Stimulated activated CD4-positive, alpha-beta T cell treated with anti-CD3 and anti-CD28 coated beads, TNF-alpha, amount 100 ng/mL, for 24 hours (primary cell): ENCODE data around the gene SEC23A.
"Not testable (repeated sequence)": the region's sequence is repeated elsewhere in the genome, so short reads cannot be mapped to it uniquely, and the experiment has no call there.

Source experiments
- DNase-seq, 3 experiments: peaks; one replicate each; pipeline ENCODE4 v3.0.0-alpha.2; 2020; ENCODE audit warnings: low read depth in 3 of 3

The SEC23A gene

DNA sequence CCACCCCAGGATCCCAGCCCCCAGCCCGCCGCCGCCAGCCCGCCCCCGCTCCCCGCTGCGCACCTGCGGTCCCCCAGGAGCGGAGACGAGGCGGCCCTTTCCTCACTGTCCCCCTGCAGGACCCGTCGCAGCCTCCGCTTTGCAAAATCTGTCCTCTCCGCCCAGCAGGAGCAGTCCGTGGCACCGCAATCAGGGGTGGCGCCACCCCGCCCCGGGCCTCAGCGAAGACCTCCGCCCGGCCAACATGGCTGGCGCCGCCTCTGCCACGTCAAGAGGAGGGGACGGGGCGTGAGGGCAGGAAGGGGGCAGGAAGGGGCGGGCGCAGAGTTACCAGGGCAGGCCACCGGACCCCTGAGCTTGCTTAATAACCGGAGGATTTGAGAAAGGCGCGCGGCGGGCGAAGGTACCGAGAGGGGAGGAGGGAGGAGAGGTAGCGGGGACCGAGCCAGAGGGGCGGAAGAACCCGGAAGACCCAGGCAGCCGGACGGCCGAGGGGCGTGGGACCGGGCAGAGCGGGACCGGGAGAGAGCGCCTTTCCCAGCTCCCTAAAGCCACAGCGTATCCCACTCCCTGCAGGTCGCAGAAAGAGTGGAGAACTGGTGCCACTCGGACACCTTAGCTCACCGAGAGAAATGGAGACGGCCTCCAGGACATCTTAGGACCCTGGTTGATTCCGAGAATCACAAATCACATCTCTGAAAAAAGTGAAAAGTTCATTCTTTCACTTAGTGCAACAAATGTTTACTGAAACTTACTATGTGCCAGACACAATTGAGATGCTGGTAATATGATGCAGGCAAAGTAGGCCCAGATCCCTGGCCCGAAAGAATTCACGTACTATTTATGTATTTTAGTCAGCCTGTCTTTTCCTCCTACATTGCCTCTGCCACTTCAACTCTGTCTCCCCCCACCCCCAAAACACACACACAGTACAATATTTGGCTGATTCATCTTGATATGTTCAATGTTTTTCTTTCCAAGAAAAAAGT lies at the start of gene SEC23A:
TSS of gene SEC23A (minus strand) at position 267 of the 989 bp plus-strand sequence. CDS start 7,117 bp downstream, outside the sequence.
- peak; percentile 66 to 86 (median 70) for DNase-seq

DNA sequence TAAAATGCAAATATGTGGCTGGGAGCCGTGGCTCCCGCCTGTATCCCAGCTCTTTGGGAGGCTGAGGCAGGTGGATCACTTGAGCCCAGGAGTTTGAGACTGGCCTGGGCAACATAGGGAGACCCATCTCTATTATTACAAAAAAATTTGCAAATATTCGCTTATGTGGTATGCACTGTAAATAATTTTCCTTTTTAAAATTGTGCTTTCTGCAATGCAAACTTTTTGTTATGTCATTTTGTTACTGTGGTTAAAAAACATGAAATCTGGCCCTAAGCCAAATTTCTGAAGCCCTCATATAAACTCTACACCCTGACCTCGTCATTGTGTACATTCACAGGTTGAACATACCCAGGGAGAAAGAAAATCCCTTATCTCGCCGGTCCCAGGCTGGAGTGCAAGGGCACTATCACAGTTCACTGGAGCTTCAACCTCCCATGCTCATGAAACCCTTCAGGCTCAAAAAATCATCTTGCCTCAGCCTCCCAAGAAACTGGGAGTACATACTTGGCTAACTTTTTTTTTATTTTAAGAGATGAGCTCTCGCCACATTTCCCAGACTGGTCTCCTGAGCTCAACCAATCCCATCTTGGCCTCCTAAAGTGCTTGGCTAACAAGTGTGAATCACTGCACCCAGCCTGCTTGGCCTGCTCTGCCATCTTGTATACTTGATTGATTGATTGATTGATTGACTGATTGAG lies 42.4 kb upstream of the SEC23A start:
- no peak for DNase-seq

DNA sequence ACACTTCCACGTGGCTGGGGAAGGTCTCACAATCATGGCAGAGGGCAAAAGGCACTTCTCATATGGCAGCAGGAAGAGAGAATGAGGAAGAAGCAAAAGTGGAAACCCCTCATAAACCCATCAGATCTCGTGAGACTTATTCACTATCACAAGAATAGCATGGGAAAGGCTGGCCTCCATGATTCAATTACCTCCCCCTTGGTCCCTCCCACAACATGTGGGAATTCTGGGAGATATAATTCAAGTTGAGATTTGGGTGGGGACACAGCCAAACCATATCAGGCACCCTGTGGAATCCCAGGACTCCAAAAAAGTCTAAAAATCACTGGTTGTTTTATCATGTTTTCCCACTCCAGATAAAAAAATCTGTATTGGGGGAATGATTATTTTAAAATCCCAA lies 40.2 kb upstream of the SEC23A start:
- not testable (repeated sequence) for DNase-seq

DNA sequence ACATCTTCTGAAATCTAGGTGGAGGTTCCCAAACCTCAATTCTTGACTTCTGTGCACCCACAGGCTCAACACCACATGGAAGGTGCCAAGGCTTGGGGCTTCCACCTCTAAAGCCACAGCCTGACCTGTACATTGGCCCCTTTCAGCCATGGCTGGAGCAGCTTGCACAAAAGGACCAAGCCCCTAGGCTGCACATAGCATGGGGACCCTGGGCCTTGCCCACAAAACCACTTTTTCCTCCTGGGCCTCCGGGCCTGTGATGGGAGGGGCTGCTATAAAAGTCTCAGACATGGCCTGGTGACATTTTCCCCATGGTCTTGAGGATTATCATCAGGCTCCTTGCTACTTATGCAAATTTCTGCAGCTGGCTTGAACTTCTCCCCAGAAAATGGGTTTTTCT lies 38.6 kb upstream of the SEC23A start:
- DNase-seq, result not testable (repeated sequence)

DNA sequence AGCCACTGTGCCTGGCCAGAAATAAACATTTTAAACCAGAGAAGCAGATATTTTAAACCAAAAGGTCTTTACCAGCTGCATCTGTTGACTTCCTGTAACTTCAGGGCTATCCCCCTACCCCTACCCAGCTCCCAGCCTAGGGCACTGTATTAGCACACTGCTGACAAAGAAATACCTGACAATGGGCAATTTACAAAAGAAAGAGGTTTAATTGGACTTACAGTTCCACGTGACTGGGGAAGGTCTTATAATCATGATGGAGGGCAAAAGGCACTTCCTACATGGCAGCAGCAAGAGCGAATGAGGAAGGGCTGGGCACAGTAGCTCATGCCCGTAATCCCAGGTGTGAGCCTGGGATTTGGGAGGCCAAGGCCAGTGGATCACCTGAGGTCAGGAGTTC lies 37.1 kb upstream of the SEC23A start:
- DNase-seq, result no peak

DNA sequence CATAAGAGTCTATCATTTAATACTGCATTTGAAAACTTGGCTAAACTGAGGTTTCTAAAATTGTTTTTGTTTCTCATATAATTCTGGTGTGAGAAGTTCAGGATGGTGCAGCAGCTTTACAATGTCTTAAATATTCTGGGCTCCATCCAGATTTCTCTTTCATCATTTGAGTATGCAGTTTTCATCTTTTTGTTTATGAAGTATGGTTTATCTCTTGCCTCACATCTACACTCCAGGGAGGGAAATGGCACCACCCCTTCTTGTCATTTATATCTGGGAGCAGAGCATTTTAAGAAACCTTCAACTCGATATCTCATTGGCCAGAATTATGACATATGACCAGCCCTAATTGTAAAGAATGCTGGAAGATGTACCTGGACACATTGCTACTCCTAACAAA lies 35.4 kb upstream of the SEC23A start:
- no peak for DNase-seq

DNA sequence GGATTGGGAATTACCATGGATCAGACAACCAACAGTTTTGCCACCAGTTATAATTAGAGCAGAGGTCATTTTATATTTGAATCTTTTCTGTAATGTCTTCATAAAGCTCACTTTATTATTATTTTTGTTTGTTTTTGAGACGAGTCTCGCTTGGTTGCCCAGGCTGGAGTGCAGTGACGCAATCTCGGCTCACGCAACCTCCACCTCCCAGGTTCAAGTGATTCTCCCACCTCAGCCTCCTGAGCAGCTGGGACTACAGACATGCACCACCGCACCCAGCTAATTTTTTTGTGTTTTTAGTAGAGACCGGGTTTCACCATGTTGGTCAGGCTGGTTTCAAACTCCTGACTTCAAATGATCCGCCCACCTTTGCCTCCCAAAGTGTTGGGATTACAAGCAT lies 34.8 kb upstream of the SEC23A start:
- DNase-seq, result not testable (repeated sequence)

DNA sequence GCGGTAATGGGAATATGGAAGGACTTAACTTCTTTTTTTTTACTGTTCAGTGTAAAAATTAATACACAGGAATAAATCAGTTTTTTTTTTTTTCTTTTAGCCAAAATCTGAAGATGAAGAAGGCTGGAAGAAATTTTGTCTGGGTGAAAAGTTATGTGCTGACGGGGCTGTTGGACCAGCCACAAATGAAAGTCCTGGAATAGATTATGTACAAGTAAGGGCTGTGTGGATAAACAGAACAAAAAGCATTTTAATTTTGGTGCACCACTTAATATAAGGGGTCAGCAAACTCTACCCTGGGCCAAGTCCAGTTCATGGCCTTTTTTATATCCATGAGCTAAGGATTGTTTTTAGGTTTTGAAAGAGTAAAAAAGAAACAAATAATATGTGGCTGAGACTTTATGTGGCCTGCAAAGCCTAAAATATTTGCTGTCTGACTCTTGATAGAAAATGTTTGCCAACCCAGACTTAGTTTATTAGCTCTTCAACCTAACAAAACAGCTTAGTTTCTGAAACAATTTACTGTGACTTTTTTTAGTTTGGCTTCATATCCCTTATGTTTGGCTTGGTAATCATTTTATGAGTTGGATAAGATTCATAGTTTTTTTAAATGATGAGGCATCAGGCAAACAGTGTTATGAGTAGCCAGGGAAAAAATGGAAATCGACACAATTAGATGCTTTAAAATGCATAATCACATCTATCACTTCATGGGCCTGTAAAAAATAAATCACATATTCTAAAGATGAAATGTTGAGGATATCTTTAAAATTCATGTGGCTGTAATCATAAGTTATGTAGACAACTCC lies 19.5 kb upstream of the SEC23A start:
- DNase-seq, result no peak

DNA sequence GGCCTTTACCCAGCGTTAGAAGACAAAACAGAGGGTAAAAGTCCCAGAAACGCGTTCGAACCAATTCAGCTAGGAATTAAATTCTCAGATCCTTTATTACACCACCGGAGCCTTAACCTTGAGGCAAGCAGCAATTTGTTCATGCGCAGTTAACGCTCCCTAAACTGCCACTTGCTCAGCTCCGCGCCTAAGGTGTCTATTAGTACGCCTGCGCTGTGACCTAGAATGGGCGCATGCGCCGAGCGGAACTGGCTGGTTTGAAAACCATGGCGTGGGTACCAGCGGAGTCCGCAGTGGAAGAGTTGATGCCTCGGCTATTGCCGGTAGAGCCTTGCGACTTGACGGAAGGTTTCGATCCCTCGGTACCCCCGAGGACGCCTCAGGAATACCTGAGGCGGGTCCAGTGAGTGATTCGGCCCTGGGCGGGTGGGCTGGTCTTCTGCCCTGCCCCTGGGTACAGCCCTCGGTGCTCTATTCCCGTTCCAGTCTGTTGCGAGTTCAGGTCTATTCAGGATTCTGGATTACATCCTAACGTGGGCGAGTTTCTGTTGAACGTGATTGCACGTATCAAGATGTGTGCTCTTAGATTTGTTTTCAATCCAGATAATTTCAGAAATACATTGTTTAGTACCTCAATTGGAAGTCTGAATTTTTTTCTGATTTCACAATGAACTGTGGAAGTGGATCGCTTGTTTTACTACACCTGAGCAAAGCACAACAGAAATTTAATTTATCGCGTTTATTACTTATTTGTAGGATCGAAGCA lies 11.2 kb upstream of the SEC23A start, which contains the start of gene GEMIN2:
TSS of gene GEMIN2 (plus strand) at position 251 of the 766 bp plus-strand sequence. CDS start at position 267, 16 bp downstream.
- DNase-seq, result peak; percentile 86 to 92 (median 91)

DNA sequence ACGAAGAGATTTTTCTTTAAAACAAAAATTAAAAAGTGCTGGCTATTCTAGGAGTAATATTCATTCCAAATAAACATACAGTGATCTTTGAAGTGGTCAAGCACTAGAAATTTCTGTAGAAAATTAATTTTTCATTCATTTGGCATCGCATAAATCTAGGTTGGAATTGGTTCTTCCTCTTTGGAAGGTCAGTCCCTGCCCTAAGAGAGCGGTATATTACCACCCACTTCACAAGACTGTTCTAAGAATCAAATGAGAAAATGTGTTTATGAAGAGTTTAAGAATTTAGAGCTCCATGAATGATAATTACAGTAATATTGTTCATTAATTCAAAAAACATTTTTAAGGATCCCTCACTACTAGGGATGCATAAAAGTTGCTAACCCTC lies 10.6 kb upstream of the SEC23A start:
- DNase-seq, result no peak

DNA sequence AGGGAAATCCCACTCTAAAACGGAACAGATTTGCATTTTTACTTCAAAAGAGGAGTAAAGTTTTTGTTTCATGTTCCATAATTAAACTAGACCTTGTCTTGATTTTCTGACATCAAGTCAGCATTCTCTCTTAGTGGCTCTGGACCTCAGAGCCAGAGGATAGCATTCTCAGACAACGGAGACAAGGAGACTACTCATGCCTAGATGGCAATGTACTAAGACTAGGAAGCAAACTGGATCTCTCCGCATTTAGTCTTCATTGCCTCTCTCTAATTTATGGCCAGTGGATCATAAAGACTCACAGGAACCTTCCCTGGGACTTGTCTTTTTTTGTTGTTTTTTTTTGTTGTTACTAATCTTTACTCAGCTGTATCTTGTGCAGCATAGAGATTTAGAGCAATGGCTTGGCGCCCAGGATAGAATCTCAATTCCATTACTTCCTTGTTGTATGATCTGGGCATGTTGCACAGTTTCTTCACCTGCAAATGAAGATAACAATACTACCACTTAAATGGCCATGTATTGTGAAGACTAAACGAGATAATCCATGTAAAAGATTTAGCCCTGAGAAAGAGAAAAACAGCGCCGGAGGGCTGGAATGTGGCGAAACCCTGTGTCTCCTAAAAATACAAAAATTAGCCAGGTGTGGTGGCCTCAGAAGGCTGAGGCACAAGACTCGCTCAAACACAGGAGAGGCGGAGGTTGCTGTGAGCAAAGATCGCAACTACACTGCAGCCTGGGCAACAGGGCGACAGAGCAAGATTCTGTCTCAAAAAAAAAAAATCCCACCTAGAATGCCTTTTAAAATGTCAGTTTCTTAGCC lies 7.1 kb upstream of the SEC23A start:
- DNase-seq, result no peak

DNA sequence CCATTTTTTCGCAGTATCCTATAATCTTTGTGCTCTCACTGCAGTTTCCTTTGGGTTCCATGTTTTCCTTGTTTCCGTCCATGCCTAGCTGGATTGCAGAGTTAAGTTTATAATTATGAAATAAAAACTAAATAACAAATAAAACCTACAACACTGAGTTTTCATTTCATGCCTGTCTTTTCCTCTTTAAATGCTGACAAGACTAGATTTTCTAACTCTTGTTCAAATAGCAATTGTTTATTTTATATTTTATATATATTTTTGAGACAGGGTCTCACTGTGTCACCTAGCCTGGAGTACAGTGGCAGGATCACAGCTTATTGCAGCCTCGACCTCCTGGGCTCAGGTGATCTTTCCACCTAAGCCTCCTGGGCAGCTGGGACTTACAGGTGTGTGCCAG lies 5.8 kb upstream of the SEC23A start:
- DNase-seq, result no peak

DNA sequence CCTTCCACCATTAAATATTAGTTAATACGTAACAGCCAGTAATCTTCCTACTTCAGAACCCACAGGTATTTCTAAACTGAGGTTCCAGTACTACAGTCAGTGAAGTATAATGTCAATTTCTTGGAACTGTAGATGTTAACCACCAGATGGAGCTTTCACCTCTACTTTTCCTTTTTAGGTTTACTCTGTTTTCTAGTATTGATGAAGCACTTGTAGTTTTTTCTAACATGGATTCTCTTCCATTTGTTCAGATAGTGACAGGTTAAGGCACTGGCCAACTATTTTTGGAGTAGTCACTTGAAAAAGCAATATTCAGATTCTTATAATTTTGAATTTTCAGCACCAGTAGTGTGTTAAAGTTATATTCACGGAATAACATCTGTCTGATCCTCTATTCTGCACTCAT lies 4.6 kb upstream of the SEC23A start:
- DNase-seq, result no peak

DNA sequence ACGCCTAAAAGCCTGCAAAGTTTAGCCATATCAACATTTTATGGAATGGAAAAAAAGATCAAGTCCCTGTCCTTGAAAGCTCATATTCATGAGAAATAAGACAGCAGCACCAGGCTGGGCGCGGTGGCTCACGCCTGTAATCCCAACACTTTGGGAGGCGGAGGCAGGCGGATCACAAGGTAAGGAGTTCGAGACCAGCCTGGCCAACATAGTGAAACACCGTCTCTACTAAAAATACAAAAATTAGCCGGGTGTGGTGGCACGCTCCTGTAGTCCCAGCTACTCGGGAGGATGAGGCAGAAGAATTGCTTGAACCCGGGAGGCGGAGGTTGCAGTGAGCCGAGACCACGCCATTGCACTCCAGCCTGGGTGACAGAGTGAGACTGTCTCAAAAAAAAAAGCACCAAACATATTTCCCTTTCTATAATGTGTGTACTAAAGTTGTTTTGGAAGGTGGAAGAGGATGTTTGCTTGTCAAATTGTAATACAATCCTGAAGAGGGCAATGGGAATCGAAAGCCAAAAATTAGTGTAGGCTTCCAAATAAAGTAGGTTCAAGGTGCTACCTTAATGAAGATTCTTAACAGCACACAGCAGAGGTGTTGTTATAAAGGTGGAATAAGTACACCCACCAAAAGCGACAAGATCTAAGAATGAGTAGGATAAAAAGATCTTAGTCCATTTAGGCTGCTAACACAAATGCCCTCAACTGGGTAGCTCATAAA lies 1.2 kb upstream of the SEC23A start:
- not testable (repeated sequence) for DNase-seq

DNA sequence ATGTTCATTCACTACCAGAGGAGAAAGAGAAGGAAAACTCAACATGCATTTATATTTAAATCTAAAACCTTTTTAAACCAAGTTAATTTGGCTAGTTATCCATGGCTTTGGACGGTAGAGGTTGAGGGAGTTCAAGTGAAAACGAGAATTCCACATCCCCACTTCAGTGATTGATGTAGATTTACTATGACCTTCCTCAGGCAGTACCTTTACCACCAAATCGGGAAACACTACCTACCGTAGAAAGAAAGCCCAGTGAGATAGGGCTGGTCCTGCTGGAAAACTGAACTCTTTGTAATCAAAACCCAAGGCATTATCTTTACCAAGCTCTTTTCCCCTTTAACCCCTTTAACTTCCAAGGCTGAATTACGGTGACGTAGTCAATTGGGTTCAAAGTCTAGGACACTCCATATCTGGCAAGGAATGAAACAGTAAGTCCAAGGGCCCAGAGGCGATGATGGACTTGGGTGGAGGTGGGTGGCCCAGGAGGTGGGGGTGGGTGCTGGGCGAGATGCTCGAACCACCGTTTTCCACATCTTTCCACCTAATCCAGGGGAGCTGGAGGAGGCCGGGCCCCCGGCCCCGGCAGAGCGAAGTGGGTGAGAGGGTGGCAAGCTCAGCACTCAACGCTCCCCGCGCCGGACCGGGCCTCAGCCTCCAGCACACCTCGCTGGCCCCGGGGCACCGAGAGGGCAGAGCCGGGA lies 618 bp downstream of the SEC23A start:
- DNase-seq, result no peak

DNA sequence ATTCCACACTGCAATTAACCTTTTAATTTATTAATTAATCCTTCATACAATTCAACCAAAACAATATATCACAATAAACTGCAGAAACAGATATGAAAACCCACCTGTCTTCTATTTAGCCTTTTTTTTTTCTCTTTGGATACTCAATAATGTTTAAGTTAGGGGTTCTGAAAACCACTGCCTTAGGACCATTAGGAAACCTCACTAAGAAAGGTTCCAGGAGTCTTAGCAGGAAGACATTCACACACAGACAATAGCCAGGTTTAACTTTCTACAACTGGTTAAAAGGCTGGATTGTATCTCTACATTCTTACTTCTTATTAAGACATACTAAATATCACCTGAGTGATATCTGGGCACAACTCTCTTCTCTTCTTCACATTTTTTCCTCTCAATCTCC lies 3.3 kb downstream of the SEC23A start:
- DNase-seq, result no peak

DNA sequence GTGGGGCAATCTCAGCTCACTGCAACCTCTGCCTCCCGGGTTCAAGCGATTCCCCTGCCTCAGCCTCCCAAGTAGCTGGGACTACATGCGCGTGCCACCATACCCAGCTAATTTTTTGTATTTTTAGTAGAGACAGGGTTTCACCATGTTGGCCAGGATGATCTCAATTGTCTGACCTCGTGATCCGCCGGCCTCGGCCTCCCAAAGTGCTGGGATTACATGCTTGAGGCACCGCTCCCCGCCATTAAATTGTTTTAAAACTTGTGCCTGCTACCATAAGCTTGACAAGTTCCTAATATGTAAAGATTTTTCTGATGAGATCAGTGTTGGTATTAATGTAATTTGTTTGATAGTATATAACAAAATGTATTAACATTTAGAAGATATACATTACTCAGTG lies 3.8 kb downstream of the SEC23A start:
- not testable (repeated sequence) for DNase-seq

DNA sequence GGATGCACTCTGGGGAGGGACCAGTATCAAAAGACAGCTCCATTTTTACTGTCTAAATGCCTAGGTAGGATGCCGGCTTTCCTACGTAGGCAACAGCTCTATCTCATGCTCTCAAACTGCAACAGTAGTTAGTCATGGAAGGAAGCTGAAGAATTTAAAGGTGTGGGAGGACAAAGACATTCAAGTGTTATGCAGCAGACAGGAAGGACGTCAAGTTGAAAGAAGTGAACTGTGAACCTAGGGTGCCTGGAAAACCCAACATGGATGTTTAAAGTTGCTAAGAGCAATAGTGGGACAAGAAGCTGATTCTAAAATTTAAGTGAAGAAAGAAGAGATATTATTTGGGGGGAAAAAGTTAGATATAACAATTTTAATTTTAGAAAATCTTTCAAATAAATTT lies 5.9 kb downstream of the SEC23A start:
- DNase-seq, result no peak

DNA sequence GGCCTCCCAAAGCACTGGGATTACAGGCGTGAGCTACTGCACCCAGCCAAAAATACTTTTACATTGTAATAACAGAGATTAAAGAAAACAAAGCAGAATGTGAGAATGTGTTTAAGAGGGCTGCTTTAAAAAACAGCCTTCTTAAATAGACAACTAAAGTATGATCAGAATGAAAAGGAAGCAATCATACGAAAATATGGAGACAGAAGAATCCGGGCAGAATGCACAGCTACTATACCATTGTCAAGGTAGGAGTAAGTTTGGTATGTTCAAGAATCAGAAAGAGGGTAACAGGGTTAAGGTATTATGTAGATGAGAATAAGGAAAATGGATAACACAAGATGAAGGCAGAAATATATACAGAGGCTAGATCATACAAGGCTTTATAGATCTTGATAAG lies 8.5 kb downstream of the SEC23A start:
- no peak for DNase-seq
